ENCODE data around the gene ESPN. TPM values are rescaled to one million over a fixed set of nuclear protein-coding genes. Genes with fewer than 3 reads are reported as not detected.

The ESPN gene
- total and polyA plus RNA-seq, 2 of the 8 experiments (the other 6 are each of a cell fraction or from before 2014, with no cell fraction given), result 5.2 to 16.3 TPM

- TF ChIP-seq CHD2 (IDR thresholded peaks at IDR 0.05; ENCODE audit: low read length) (no peak), NRF1 (IDR thresholded peaks at IDR 0.05; ENCODE audit: low read depth, low read length) (no peak), ATF3 (IDR thresholded peaks at IDR 0.05; ENCODE audit: insufficient read depth, low read depth, low read length) (peak; percentile 61), CREB1 (IDR thresholded peaks at IDR 0.05) (peak; percentile 53), BACH1 (IDR thresholded peaks at IDR 0.05; ENCODE audit: low read length) (no peak), KDM5A (IDR thresholded peaks at IDR 0.05; ENCODE audit: low read length) (no peak), HDAC6 (IDR thresholded peaks at IDR 0.05; ENCODE audit: low read depth, low read length) (no peak), JUND (IDR thresholded peaks at IDR 0.05; ENCODE audit: low read length) (no peak), TAF1 (IDR thresholded peaks at IDR 0.05; ENCODE audit: low read depth, low read length) (no peak), ZNF274 (IDR thresholded peaks at IDR 0.05; ENCODE audit: borderline replicate concordance, extremely low read depth, low read length) (no peak)
These were observed 10.1 kb upstream of the ESPN start (continued) for GRCh38 chr1:6414443-6414844.

Measured in H1 (cell line).